Middle frontal gyrus (tissue), 1 donor: ENCODE results near the gene COMMD2.

Experiments used
- DNase-seq: peaks from one replicate; pipeline ENCODE4 v3.0.0-alpha.2; 2015; ENCODE audit warnings: low spot score; ENCODE audit errors: extremely low spot score

Gene COMMD2

GRCh38 chr3:149703466-149703865, 48.8 kb downstream of the COMMD2 start:
- DNase-seq, result no peak

- no peak for DNase-seq
Measured at GRCh38 chr3:149702691-149703441, 49.4 kb downstream of the COMMD2 start.

- DNase-seq, result no peak
Measured at GRCh38 chr3:149701977-149702350, 50.3 kb downstream of the COMMD2 start.

GRCh38 chr3:149701206-149701976, 50.9 kb downstream of the COMMD2 start:
- no peak for DNase-seq
